GM20000 (cell line): Measurements from ENCODE around the gene C1QTNF8.

Experiments
- DNase-seq: peaks from one replicate; pipeline ENCODE4 v3.0.0; 2012; ENCODE audit warnings: low spot score
- TF ChIP-seq, protein P1 (sequence below): IDR thresholded peaks from 2 replicates; pipeline ENCODE4 v1.5.1; 2012; ENCODE audit warnings: mild to moderate bottlenecking, control low read depth; ENCODE audit errors: extremely low read depth, missing control alignments

C1QTNF8 gene

GRCh38 chr16:1113889-1114526 is 18.0 kb upstream of the C1QTNF8 start:
- TF ChIP-seq, protein P1, sequence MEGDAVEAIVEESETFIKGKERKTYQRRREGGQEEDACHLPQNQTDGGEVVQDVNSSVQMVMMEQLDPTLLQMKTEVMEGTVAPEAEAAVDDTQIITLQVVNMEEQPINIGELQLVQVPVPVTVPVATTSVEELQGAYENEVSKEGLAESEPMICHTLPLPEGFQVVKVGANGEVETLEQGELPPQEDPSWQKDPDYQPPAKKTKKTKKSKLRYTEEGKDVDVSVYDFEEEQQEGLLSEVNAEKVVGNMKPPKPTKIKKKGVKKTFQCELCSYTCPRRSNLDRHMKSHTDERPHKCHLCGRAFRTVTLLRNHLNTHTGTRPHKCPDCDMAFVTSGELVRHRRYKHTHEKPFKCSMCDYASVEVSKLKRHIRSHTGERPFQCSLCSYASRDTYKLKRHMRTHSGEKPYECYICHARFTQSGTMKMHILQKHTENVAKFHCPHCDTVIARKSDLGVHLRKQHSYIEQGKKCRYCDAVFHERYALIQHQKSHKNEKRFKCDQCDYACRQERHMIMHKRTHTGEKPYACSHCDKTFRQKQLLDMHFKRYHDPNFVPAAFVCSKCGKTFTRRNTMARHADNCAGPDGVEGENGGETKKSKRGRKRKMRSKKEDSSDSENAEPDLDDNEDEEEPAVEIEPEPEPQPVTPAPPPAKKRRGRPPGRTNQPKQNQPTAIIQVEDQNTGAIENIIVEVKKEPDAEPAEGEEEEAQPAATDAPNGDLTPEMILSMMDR = no peak
- no peak for DNase-seq

GRCh38 chr16:1113489-1113888 is 17.4 kb upstream of the C1QTNF8 start:
- no peak for DNase-seq

GRCh38 chr16:1112506-1113184 is 16.6 kb upstream of the C1QTNF8 start:
- DNase-seq = no peak
- TF ChIP-seq, protein P1 = no peak

More at GRCh38 chr16:1113489-1113888, 17.4 kb upstream of the C1QTNF8 start:
- TF ChIP-seq, protein P1 = no peak

DNA sequence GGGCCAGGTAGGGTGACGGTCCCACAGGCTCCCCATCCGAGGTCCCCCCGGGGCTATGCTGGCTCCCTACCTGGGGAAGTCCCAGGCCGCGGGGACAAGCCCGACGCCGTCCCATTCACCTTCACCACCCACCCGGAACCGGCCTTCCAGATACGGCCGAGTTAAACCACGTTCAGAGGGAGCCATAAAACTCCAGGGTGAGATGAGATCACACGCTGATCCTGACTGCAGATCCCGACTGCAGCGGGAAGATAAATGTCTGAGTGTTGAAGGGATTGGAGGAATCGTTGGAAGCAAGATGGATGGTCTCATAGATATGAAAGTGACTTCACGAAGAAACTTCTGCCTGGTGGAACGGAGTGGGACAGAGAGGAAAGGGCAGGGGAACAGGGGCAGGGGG is 13.6 kb upstream of the C1QTNF8 start:
- TF ChIP-seq, protein P1 = no peak
- DNase-seq = no peak

DNA sequence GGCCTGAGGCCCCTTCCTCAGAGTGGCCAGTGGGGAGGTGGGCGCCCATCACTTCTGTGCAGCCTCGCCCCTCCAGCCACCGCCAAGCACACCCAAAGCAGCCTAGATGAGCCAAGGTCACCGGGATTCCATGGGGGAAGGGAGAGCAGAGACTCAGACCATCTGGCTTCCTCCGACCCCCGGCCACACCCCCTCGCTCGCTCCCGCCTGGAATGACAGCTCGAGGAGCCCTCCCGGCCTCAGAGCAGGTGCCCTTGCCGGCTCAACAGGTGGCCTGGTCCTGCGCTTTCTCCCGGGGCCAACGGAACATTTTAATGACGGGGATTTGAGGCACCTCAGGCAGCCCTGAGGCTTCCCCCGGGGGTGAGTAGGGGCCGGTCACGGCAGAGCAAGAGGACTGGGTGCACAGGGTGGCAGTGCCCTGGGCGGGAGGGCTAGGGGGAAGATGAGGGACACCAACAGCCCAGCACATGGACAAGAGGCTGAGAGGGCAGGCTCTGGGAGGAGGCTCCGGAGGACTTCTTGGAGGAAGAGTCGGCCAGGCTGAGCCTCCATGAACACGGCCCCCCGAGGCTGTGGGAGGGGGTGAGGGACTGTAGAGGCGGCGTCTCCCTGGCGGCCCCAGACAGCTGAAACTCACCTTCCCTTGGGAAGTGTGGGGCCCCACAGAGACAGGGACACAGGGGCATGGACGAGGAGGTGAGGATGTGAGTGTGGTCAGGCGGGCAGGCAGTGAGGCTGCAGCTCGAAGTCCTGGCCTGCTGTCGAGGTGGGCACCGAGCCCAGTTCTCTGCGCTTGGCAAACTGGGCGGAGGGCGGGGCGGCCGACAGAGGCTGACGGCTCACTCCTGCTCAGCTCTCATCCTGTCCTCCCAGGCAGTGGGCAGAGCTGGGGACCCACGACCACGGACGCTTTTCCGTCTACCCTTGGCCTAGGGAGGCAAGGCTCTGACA is 12.5 kb upstream of the C1QTNF8 start:
- TF ChIP-seq, protein P1 = no peak
- no peak for DNase-seq

DNA sequence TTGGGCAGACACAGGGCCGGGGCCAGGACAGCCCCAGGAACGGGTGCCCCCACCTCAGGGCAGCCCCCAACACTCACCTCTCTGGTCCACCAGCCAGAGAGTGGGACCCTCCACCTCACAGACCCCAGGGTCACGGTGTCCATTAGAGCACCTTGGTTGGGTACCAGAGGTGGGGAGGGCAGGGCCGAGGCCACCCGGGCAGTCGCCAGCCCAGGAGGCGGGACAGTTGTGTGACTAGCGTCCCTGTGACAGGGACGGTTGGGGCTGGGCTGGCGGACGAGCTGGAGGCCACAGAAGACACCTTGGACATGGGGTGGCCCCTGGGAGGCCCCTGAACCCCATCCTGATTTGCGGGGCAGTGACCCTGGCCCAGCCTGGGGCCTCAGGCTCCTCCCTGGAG is 11.7 kb upstream of the C1QTNF8 start:
- TF ChIP-seq, protein P1 = no peak
- DNase-seq = no peak
